ENCODE data around the gene IFNA8. TPM values are rescaled to one million over a fixed set of nuclear protein-coding genes. Genes with fewer than 3 reads are reported as not detected.
A peak's percentile ranks its signal among the peaks of the same experiment; 100 is the strongest.

IFNA8 gene
- total and polyA plus RNA-seq, 2 experiments from 2014 or later: not detected

GRCh38 chr9:21413151-21413550 is 4.2 kb downstream of the IFNA8 start:
- no peaks in the 10 kb centered on the region for H3K27me3 Mint-ChIP-seq (ENCODE audit: insufficient read depth, low read depth, poor library complexity)
- no peak overlapping the region for H3K4me3 Mint-ChIP-seq
- Histone ChIP-seq H3K79me2 (replicated peaks; ENCODE audit: insufficient read depth) (no peaks in the 10 kb centered on the region), H3K4me1 (ENCODE audit: insufficient read depth) (no peaks in the 10 kb centered on the region), H4K20me1 (replicated peaks; ENCODE audit: insufficient read depth) (no peaks in the 10 kb centered on the region), H3K36me3 (ENCODE audit: insufficient read depth) (no peaks in the 10 kb centered on the region), H2AFZ (peak overlapping the region; percentile 56; the same call in 1 of the 2 replicates), H3K9me2 (ENCODE audit: insufficient read depth) (no peaks in the 10 kb centered on the region), H3K4me2 (no peak overlapping the region), H3K27ac (ENCODE audit: low read depth) (no peak overlapping the region), H3F3A (replicated peaks; ENCODE audit: low read depth) (no peaks in the 10 kb centered on the region), H3K27me3 (ENCODE audit: insufficient read depth) (no peaks in the 10 kb centered on the region), H3K4me3 (no peak overlapping the region)
- no peak overlapping the region for H3K27ac Mint-ChIP-seq
- no peak for TF ChIP-seq POLR2AphosphoS5 (IDR thresholded peaks at IDR 0.05; ENCODE audit: low read depth)
- no peak for TF ChIP-seq ETS1 (IDR thresholded peaks at IDR 0.05)
- TF ChIP-seq EZH2phosphoT487 (IDR thresholded peaks at IDR 0.05; ENCODE audit: unreplicated experiment): no peak
- no peak for TF ChIP-seq NANOG (IDR thresholded peaks at IDR 0.05; ENCODE audit: borderline replicate concordance)
- no peak for TF ChIP-seq EZH2 (IDR thresholded peaks at IDR 0.05; ENCODE audit: low read depth, unreplicated experiment)
- TF ChIP-seq ZNF114 (CRISPR knock-in tag; IDR thresholded peaks at IDR 0.05): no peak
- TF ChIP-seq CREB1 (CRISPR knock-in tag; IDR thresholded peaks at IDR 0.05; ENCODE audit: low read depth): no peak
- no peak for TF ChIP-seq ZNF331 (CRISPR knock-in tag; IDR thresholded peaks at IDR 0.05; ENCODE audit: low read depth)
- TF ChIP-seq REST (IDR thresholded peaks at IDR 0.05; ENCODE audit: unreplicated experiment): no peak
- TF ChIP-seq JUNB (IDR thresholded peaks at IDR 0.05; ENCODE audit: unreplicated experiment): no peak
- no peak for TF ChIP-seq CTCF (conservative IDR thresholded peaks at IDR 0.05; ENCODE audit: low read depth in 2 of 2)
- no peak for TF ChIP-seq STAT1 (IDR thresholded peaks at IDR 0.05; ENCODE audit: unreplicated experiment)
- TF ChIP-seq, protein P1, sequence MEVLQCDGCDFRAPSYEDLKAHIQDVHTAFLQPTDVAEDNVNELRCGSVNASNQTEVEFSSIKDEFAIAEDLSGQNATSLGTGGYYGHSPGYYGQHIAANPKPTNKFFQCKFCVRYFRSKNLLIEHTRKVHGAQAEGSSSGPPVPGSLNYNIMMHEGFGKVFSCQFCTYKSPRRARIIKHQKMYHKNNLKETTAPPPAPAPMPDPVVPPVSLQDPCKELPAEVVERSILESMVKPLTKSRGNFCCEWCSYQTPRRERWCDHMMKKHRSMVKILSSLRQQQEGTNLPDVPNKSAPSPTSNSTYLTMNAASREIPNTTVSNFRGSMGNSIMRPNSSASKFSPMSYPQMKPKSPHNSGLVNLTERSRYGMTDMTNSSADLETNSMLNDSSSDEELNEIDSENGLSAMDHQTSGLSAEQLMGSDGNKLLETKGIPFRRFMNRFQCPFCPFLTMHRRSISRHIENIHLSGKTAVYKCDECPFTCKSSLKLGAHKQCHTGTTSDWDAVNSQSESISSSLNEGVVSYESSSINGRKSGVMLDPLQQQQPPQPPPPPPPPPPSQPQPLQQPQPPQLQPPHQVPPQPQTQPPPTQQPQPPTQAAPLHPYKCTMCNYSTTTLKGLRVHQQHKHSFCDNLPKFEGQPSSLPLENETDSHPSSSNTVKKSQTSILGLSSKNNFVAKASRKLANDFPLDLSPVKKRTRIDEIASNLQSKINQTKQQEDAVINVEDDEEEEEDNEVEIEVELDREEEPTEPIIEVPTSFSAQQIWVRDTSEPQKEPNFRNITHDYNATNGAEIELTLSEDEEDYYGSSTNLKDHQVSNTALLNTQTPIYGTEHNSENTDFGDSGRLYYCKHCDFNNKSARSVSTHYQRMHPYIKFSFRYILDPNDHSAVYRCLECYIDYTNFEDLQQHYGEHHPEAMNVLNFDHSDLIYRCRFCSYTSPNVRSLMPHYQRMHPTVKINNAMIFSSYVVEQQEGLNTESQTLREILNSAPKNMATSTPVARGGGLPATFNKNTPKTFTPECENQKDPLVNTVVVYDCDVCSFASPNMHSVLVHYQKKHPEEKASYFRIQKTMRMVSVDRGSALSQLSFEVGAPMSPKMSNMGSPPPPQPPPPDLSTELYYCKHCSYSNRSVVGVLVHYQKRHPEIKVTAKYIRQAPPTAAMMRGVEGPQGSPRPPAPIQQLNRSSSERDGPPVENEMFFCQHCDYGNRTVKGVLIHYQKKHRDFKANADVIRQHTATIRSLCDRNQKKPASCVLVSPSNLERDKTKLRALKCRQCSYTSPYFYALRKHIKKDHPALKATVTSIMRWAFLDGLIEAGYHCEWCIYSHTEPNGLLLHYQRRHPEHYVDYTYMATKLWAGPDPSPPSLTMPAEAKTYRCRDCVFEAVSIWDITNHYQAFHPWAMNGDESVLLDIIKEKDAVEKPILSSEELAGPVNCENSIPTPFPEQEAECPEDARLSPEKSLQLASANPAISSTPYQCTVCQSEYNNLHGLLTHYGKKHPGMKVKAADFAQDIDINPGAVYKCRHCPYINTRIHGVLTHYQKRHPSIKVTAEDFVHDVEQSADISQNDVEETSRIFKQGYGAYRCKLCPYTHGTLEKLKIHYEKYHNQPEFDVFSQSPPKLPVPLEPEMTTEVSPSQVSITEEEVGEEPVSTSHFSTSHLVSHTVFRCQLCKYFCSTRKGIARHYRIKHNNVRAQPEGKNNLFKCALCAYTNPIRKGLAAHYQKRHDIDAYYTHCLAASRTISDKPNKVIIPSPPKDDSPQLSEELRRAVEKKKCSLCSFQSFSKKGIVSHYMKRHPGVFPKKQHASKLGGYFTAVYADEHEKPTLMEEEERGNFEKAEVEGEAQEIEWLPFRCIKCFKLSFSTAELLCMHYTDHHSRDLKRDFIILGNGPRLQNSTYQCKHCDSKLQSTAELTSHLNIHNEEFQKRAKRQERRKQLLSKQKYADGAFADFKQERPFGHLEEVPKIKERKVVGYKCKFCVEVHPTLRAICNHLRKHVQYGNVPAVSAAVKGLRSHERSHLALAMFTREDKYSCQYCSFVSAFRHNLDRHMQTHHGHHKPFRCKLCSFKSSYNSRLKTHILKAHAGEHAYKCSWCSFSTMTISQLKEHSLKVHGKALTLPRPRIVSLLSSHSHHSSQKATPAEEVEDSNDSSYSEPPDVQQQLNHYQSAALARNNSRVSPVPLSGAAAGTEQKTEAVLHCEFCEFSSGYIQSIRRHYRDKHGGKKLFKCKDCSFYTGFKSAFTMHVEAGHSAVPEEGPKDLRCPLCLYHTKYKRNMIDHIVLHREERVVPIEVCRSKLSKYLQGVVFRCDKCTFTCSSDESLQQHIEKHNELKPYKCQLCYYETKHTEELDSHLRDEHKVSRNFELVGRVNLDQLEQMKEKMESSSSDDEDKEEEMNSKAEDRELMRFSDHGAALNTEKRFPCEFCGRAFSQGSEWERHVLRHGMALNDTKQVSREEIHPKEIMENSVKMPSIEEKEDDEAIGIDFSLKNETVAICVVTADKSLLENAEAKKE (CRISPR knock-in tag; IDR thresholded peaks at IDR 0.05): no peak
- H3K4me1 Mint-ChIP-seq: no peaks in the 10 kb centered on the region; the same call in 1 of the 3 replicates
- no peaks in the 10 kb centered on the region for H3K36me3 Mint-ChIP-seq (ENCODE audit: low read depth)
- H3K9me3 Mint-ChIP-seq: no peaks in the 10 kb centered on the region
- no peak for DNase-seq (ENCODE audit: low spot score)
- ATAC-seq: no peak

All from GM23338 (cell line).